Panc1 (cell line): ENCODE data around the gene MYADML2. TPM values are rescaled to one million over a fixed set of nuclear protein-coding genes. Genes with fewer than 3 reads are reported as not detected.
A peak's percentile ranks its signal among the peaks of the same experiment; 100 is the strongest.

ENCODE experiments used
- ATAC-seq: fragments of 200-7000 bp; cut with Tn5 transposase; 2 replicates; pipeline ENCODE4 v1.9.1; 2020; ENCODE audit warnings: mild to moderate bottlenecking, moderate library complexity
- BruUV-seq: library from RNA; stranded (reverse); fragments of 400-500 nt; replicated peaks from 2 replicates; lab custom pipeline; 2021; lab: Mats Ljungman, UMichigan
- CTCF ChIA-PET: fragments of 300-600 bp; sonication (Branson Sonifier 250); formaldehyde crosslinking; loops from one replicate; lab custom pipeline; 2022; ENCODE audit warnings: antibody characterized with exemption; lab: Charles Lee
- POLR2A ChIA-PET: fragments of 300-600 bp; sonication (Branson Sonifier 250); formaldehyde crosslinking; loops from one replicate; lab custom pipeline; 2022; ENCODE audit warnings: antibody characterized with exemption; lab: Charles Lee
- DNase-seq: peaks from one replicate; pipeline ENCODE4 v3.0.0-alpha.2; 2010; ENCODE audit warnings: low read depth, low spot score
- H3K27ac ChIP-seq: 2 replicates; pipeline ENCODE4 v1.5.1; 2011; ENCODE audit warnings: mild to moderate bottlenecking, low read length, inconsistent platforms
- H3K27me3 ChIP-seq: fragments of 200-500 bp; sonication (Bioruptor generic); 2 replicates; pipeline ENCODE4 v1.6.0; 2014; ENCODE audit warnings: low read length, inconsistent platforms; ENCODE audit not compliant: control insufficient read depth, insufficient read depth
- H3K36me3 ChIP-seq: fragments of 200-500 bp; sonication (Bioruptor generic); 2 replicates; pipeline ENCODE4 v1.5.1; 2014; ENCODE audit warnings: inconsistent platforms, mild to moderate bottlenecking, low read length, moderate library complexity; ENCODE audit not compliant: control insufficient read depth, insufficient read depth
- H3K4me1 ChIP-seq: 2 replicates; pipeline ENCODE4 v1.5.1; 2011; ENCODE audit warnings: inconsistent platforms, mild to moderate bottlenecking, low read length, moderate library complexity; ENCODE audit not compliant: control insufficient read depth, insufficient read depth
- H3K4me3 ChIP-seq, 2 experiments: 2 replicates each; pipeline ENCODE4 v1.5.1; 2011 to 2012; ENCODE audit warnings: low read depth in 2 of 2, low read length in 2 of 2, mild to moderate bottlenecking in 2 of 2, inconsistent platforms in 1 of 2, moderate library complexity in 1 of 2
- H3K9me3 ChIP-seq: fragments of 200-500 bp; sonication (Bioruptor generic); 2 replicates; pipeline ENCODE4 v1.5.1; 2014; ENCODE audit warnings: low read depth, mild to moderate bottlenecking, inconsistent platforms, low read length, moderate library complexity; ENCODE audit not compliant: control insufficient read depth, insufficient read depth
- CTCF ChIP-seq: fragments of 450-650 bp; IDR thresholded peaks from 2 replicates; pipeline ENCODE4 v1.5.1; 2017; ENCODE audit warnings: mild to moderate bottlenecking
- POLR2AphosphoS5 ChIP-seq: IDR thresholded peaks from 2 replicates; pipeline ENCODE4 v1.6.1; 2012; ENCODE audit warnings: mild to moderate bottlenecking, low read depth, low read length, moderate library complexity
- REST ChIP-seq, 2 experiments: IDR thresholded peaks; 2 replicates each; pipeline ENCODE4 v1.6.1; 2011 to 2012; ENCODE audit warnings: low read depth in 2 of 2, control low read depth in 1 of 2, low read length in 1 of 2, mild to moderate bottlenecking in 1 of 2, moderate library complexity in 1 of 2; ENCODE audit not compliant: insufficient read depth in 1 of 2
- SIN3A ChIP-seq: IDR thresholded peaks from 2 replicates; pipeline ENCODE4 v1.6.1; 2012; ENCODE audit warnings: low read depth, mild to moderate bottlenecking, low read length, moderate library complexity, borderline replicate concordance; ENCODE audit not compliant: insufficient read depth
- TCF7L2 ChIP-seq: IDR thresholded peaks from 2 replicates; pipeline ENCODE4 v1.6.1; 2011; ENCODE audit warnings: mild to moderate bottlenecking, low read depth, low read length, inconsistent platforms
- in situ Hi-C: cut with HindIII; loops from 2 replicates; pipeline ENCODE4 v1.10.0; 2016; ENCODE audit warnings: low sequenced_read_pairs, low pct_unique_long_range_greater_than_20kb
- intact Hi-C: fragments of 100-400 bp; cut with micrococcal nuclease; formaldehyde crosslinking; loops from one replicate; pipeline ENCODE4 v1.10.0; 2022; ENCODE audit not compliant: unreplicated experiment
- total RNA-seq: library from RNA; stranded (reverse); gene quantifications from one replicate; pipeline ENCODE4 v1.2.1, GENCODE V29; 2021; ENCODE audit not compliant: unreplicated experiment

Gene MYADML2
- total RNA-seq, 1 experiment from 2014 or later, result not detected

GRCh38 chr17:81935709-81936084, 11.3 kb downstream of the MYADML2 start:
- Histone ChIP-seq H3K4me3 (peak overlapping the region; percentile 66 to 92), H3K27me3 (no peaks in the 10 kb centered on the region), H3K4me1 (peaks cover 22% of the 10 kb centered on the region), H3K36me3 (peaks cover 3% of the 10 kb centered on the region; the same call in 1 of the 2 replicates), H3K27ac (peak overlapping the region; percentile 5; the same call in 1 of the 2 replicates), H3K9me3 (no peaks in the 10 kb centered on the region)
- TF ChIP-seq CTCF (no peak), POLR2AphosphoS5 (no peak), SIN3A (no peak), TCF7L2 (no peak), REST (IDR thresholded peaks at IDR 0.05; ENCODE audit: insufficient read depth in 1 of 2, low read depth in 2 of 2, low read length in 1 of 2) (no peak)
- intact Hi-C loops (no loop called here), in situ Hi-C loops (no loop called here)
- CTCF ChIA-PET, result interaction anchor here (0.7 kb wide), 1 partner anchor 11 kb away, joined by 7 read pairs; no protein-coding TSS in a partner anchor
- ATAC-seq (no peak), DNase-seq (no peak)
- no TSS peak for BruUV-seq
- POLR2A ChIA-PET, result interaction anchor here (0.6 to 1.1 kb wide), 3 partner anchors 19 to 232 kb away, joined by 3 to 5 read pairs (median 4); partner anchors contain the start of gene MRPL12

- intact Hi-C loops, result no loop called here
- POLR2A ChIA-PET, result interaction anchor here (0.6 kb wide), 1 partner anchor 21 kb away, joined by 5 read pairs; no protein-coding TSS in a partner anchor
- Histone ChIP-seq H3K9me3 (no peaks in the 10 kb centered on the region), H3K4me1 (peaks cover 22% of the 10 kb centered on the region), H3K27ac (no peak overlapping the region), H3K4me3 (peak overlapping the region; percentile 66 to 92; a peak in 2 of 4 replicates), H3K36me3 (peaks cover 3% of the 10 kb centered on the region; the same call in 1 of the 2 replicates), H3K27me3 (no peaks in the 10 kb centered on the region)
- ATAC-seq, result no peak
- no TSS peak for BruUV-seq
- no peak for DNase-seq
- TF ChIP-seq TCF7L2 (no peak), CTCF (no peak), POLR2AphosphoS5 (no peak), SIN3A (no peak), REST (IDR thresholded peaks at IDR 0.05; ENCODE audit: insufficient read depth in 1 of 2, low read depth in 2 of 2, low read length in 1 of 2) (no peak)
- in situ Hi-C loops, result no loop called here
- CTCF ChIA-PET, result no interaction called here
Measured at GRCh38 chr17:81934850-81935708, 12.0 kb downstream of the MYADML2 start.
